GM12878 (cell line): ENCODE measurements around the gene KLRG1. TPM values are rescaled to one million over a fixed set of nuclear protein-coding genes. Genes with fewer than 3 reads are reported as not detected.

Experiments
- ATAC-seq: fragments of 200-7000 bp; cut with Tn5 transposase; 3 replicates; pipeline ENCODE4 v1.9.1; 2020; ENCODE audit warnings: mild to moderate bottlenecking, moderate library complexity
- Bru-seq: library from RNA; stranded (reverse); fragments of 400-500 nt; gene quantifications from one replicate; lab custom pipeline; 2021; lab: Mats Ljungman, UMichigan
- BruChase-seq, 2 experiments: library from RNA; stranded (reverse); fragments of 400-500 nt; gene quantifications; one replicate each; lab custom pipeline; 2021; lab: Mats Ljungman, UMichigan
- BruUV-seq: library from RNA; stranded (reverse); fragments of 400-500 nt; replicated peaks from 2 replicates; lab custom pipeline; 2021; lab: Mats Ljungman, UMichigan
- CTCF ChIA-PET: fragments of 300-600 bp; sonication (Branson Sonifier 250); formaldehyde crosslinking; extraction: SDS; loops from one replicate; lab custom pipeline; 2021; ENCODE audit warnings: inconsistent platforms; lab: Yijun Ruan, JAX
- POLR2A ChIA-PET: fragments of 350-600 bp; formaldehyde crosslinking; extraction: SDS; loops from one replicate; lab custom pipeline; 2021; ENCODE audit warnings: inconsistent platforms; lab: Charles Lee
- RAD21 ChIA-PET: fragments of 300-600 bp; sonication (Branson Sonifier 250); formaldehyde crosslinking; loops from one replicate; lab custom pipeline; 2023; ENCODE audit warnings: antibody characterized with exemption; ENCODE audit not compliant: unreplicated experiment; lab: Charles Lee
- SMC1A ChIA-PET: fragments of 300-600 bp; sonication (Branson Sonifier 250); formaldehyde crosslinking; loops from one replicate; lab custom pipeline; 2023; ENCODE audit not compliant: unreplicated experiment, uncharacterized antibody; lab: Charles Lee
- DNase-seq: peaks from one replicate; pipeline ENCODE4 v3.0.0-alpha.2; 2011; ENCODE audit warnings: low read depth, low spot score
- FAIRE-seq: peaks from 3 replicates; lab custom pipeline; 2011; peaks lifted over from hg19 to GRCh38; lab: Jason Lieb, UNC
- H2AFZ ChIP-seq: 2 replicates; pipeline ENCODE4 v1.6.0; 2011; ENCODE audit warnings: low read depth, low read length, control low read depth; ENCODE audit not compliant: control insufficient read depth
- H3K27ac ChIP-seq: 2 replicates; pipeline ENCODE4 v1.5.1; 2011; ENCODE audit warnings: control low read depth; ENCODE audit not compliant: control insufficient read depth, insufficient read depth
- H3K27me3 ChIP-seq, 2 experiments: replicated peaks in 1 of 2; 2 replicates each; pipeline versions ENCODE4 v1.6.0 to v1.6.1; 2011; ENCODE audit warnings: low read length in 1 of 2; ENCODE audit not compliant: control insufficient read depth in 2 of 2, insufficient read depth in 2 of 2
- H3K36me3 ChIP-seq, 2 experiments: 2 replicates each; pipeline ENCODE4 v1.5.1; 2011; ENCODE audit warnings: low read length in 1 of 2; ENCODE audit not compliant: control insufficient read depth in 2 of 2, insufficient read depth in 2 of 2
- H3K4me1 ChIP-seq: 2 replicates; pipeline ENCODE4 v1.6.1; 2011; ENCODE audit warnings: mild to moderate bottlenecking, low read length, moderate library complexity, mixed read lengths; ENCODE audit not compliant: control insufficient read depth, insufficient read depth
- H3K4me2 ChIP-seq: 2 replicates; pipeline ENCODE4 v1.6.0; 2011; ENCODE audit warnings: control low read depth; ENCODE audit not compliant: control insufficient read depth, insufficient read depth
- H3K4me3 ChIP-seq: fragments of 200-600 bp; sonication (generic); 2 replicates; pipeline ENCODE4 v1.5.1; 2016
- H3K79me2 ChIP-seq: 2 replicates; pipeline ENCODE4 v1.6.0; 2011; ENCODE audit warnings: low read length; ENCODE audit not compliant: control insufficient read depth, insufficient read depth
- H3K9ac ChIP-seq: 2 replicates; pipeline ENCODE4 v1.8.0; 2011; ENCODE audit warnings: low read length, control low read depth, mixed read lengths; ENCODE audit not compliant: control insufficient read depth, insufficient read depth
- H3K9me3 ChIP-seq: replicated peaks from 3 replicates; pipeline ENCODE4 v1.5.1; 2011; ENCODE audit warnings: mild to moderate bottlenecking, low read length; ENCODE audit not compliant: control insufficient read depth, insufficient read depth
- H4K20me1 ChIP-seq: 2 replicates; pipeline ENCODE4 v1.6.0; 2011; ENCODE audit not compliant: control insufficient read depth, insufficient read depth
- NFXL1 ChIP-seq: fragments of 450-650 bp; IDR thresholded peaks from 2 replicates; pipeline ENCODE4 v1.6.1; 2017; ENCODE audit warnings: antibody characterized with exemption, mild to moderate bottlenecking, borderline replicate concordance
- PKNOX1 ChIP-seq: fragments of 450-650 bp; IDR thresholded peaks from 2 replicates; pipeline ENCODE4 v1.6.1; 2016; ENCODE audit warnings: mild to moderate bottlenecking
- WGBS: methylation state at CpG from one replicate; pipeline ENCODE4 v1.1.6; 2016; ENCODE audit warnings: low lambda C conversion rate; ENCODE audit not compliant: insufficient replicate concordance, insufficient coverage; ENCODE audit errors: missing lambda C conversion rate; 5-methylcytosine and 5-hydroxymethylcytosine counted together
- in situ Hi-C: fragments of 300-500 bp; cut with MboI; formaldehyde crosslinking; loops from 9 replicates; pipeline ENCODE4 v1.14.3; 2018; ENCODE audit warnings: mixed read lengths
- intact Hi-C: fragments of 100-400 bp; cut with micrococcal nuclease; formaldehyde crosslinking; loops from one replicate; pipeline ENCODE4 v1.14.2; 2022; ENCODE audit not compliant: unreplicated experiment
- long read RNA-seq, 2 experiments: library from polyadenylated mRNA; unstranded; transcript quantifications; one replicate each; pipeline ENCODE4 v2.0.0, GENCODE V29; 2019 to 2020
- polyA minus RNA-seq, 3 experiments: library from RNA; depleted of rRNA, polyadenylated mRNA; stranded (reverse); fragments of >200 nt; gene quantifications; 2 replicates each; pipeline ENCODE4 v1.2.3, GENCODE V29; 2011
- polyA plus RNA-seq, 11 experiments: library from polyadenylated mRNA; depleted of rRNA in 4 of 11; unstranded in 6 of 11; stranded (reverse) in 5 of 11; fragments of >200 nt; fragmentation: Nextera tagmentation in 4 of 11; fragmentation: Illumina TruSeq in 1 of 11; extraction: Ambion mirVana in 4 of 11; extraction: Trizol in 1 of 11; gene quantifications; 1 replicate in 1 of 11; 2 replicates in 10 of 11; pipeline versions ENCODE4 v1.2.1 to v1.2.3, GENCODE V29; 2011 to 2016; ENCODE audit warnings: inconsistent platforms in 2 of 11, missing spikeins in 2 of 11, low read depth in 1 of 11
- total RNA-seq, 4 experiments: library from RNA; depleted of rRNA in 3 of 4; stranded (reverse); fragments of >200 nt in 3 of 4; fragmentation: Illumina TruSeq in 1 of 4; extraction: Trizol in 1 of 4; gene quantifications; 2 replicates each; pipeline versions ENCODE4 v1.2.1 to v1.2.3, GENCODE V29; 2013 to 2021

KLRG1 gene
- 10.8 and 18.1 TPM in 2 replicates for total RNA-seq (2013; cell fraction: nucleolus; rRNA removed)
- total RNA-seq (2014; rRNA removed) (3.3 and 5.2 TPM in 2 replicates), total RNA-seq (2014; rRNA removed; fragmentation: Illumina TruSeq; extraction: Trizol) (2.4 and 3.5 TPM in 2 replicates), total RNA-seq (2021) (2.1 and 2.3 TPM in 2 replicates), polyA plus RNA-seq (2011; rRNA removed) (5.5 and 7.3 TPM in 2 replicates), polyA plus RNA-seq (2014; fragmentation: Illumina TruSeq; extraction: Trizol) (3.4 and 3.7 TPM in 2 replicates), polyA plus RNA-seq (2014; fragmentation: Nextera tagmentation; extraction: Ambion mirVana) (1 to 10 TPM; 6.3 to 6.5 TPM), polyA plus RNA-seq (2014; rRNA removed) (2.4 and 2.7 TPM in 2 replicates), polyA plus RNA-seq (2016; fragmentation: Nextera tagmentation; extraction: Ambion mirVana) (1 to 10 TPM; 4.0 to 4.5 TPM), polyA minus RNA-seq (2011; rRNA and poly(A)+ RNA removed) (5.2 and 5.6 TPM in 2 replicates), Bru-seq, nascent RNA (percentile 39 among the genes with signal in this experiment), BruChase-seq, experiment 1, labeled RNA remaining after a 6-hour chase (percentile 41 among the genes with signal in this experiment), BruChase-seq, experiment 2, labeled RNA remaining after a 2-hour chase (percentile 36 among the genes with signal in this experiment)
- polyA plus RNA-seq (2011; ENCODE audit: low read depth) = 2.8 TPM
- polyA plus RNA-seq (2011; cell fraction: cytosol; rRNA removed) = 3.9 and 4.3 TPM in 2 replicates
- 2.6 and 2.7 TPM in 2 replicates for polyA plus RNA-seq (2011; cell fraction: nucleus; rRNA removed)
- 1.4 and 1.8 TPM in 2 replicates for polyA plus RNA-seq (2012)
- 2.5 and 3.9 TPM in 2 replicates for polyA minus RNA-seq (2011; cell fraction: cytosol; rRNA and poly(A)+ RNA removed)
- 4.2 and 5.7 TPM in 2 replicates for polyA minus RNA-seq (2011; cell fraction: nucleus; rRNA and poly(A)+ RNA removed)
- long read RNA-seq, experiment 1 = 0 reads
- long read RNA-seq, experiment 2, transcript KLRG1-207 (4 exons, 427 nt) = major isoform, 6 of 16 reads
- long read RNA-seq, experiment 2, partial matches to known transcripts = 0 of 16 reads
- long read RNA-seq, experiment 2, other reads (novel, unspliced or antisense) = 9 of 16 reads

GRCh38 chr12:8989413-8989812 is at the start of gene KLRG1:
KLRG1 (plus strand) TSS chr12:8989546; CDS start chr12:8989636, 90 bp downstream.
- H3K79me2 ChIP-seq = no peaks in the 10 kb centered on the region
- ChIA-PET POLR2A (no interaction called here), SMC1A (interaction anchor here (0.7 kb wide), 1 partner anchor 1560 kb away, joined by 3 read pairs; no protein-coding TSS in a partner anchor), RAD21 (no interaction called here), CTCF (no interaction called here)
- H3K9me3 ChIP-seq = no peaks in the 10 kb centered on the region
- in situ Hi-C loops = no loop called here
- no peak for TF ChIP-seq NFXL1
- peak; percentile 35; the same call in 1 of the 2 replicates for TF ChIP-seq PKNOX1
- H3K27ac ChIP-seq = no peak within 1 kb of the TSS
- ATAC-seq (no peak; the same call in 1 of the 3 replicates), FAIRE-seq (no peak), DNase-seq (no peak)
- no peak within 1 kb of the TSS for H3K4me2 ChIP-seq
- BruUV-seq = no TSS peak
- no peak within 1 kb of the TSS for H3K9ac ChIP-seq
- H4K20me1 ChIP-seq = no peaks in the 10 kb centered on the region
- H3K4me3 ChIP-seq = no peak within 1 kb of the TSS
- H3K27me3 ChIP-seq = no peaks in the 10 kb centered on the region
- H2AFZ ChIP-seq = no peak within 1 kb of the TSS
- intact Hi-C loops = no loop called here
- 25% methylated on average over 2 of the region's 2 CpGs for WGBS
- no peaks in the 10 kb centered on the region for H3K36me3 ChIP-seq
- peaks cover 5% of the 10 kb centered on the region; the same call in 1 of the 2 replicates for H3K4me1 ChIP-seq
